T-cell (primary cell): ENCODE data around the gene DEFB131B. TPM values are rescaled to one million over a fixed set of nuclear protein-coding genes. Genes with fewer than 3 reads are reported as not detected.
A peak's percentile ranks its signal among the peaks of the same experiment; 100 is the strongest.

Source experiments
- ATAC-seq, 4 experiments: fragments of 200-7000 bp in 3 of 4; fragments of 150-1000 bp in 1 of 4; cut with Tn5 transposase; replicated peaks in 1 of 4; 1 replicate in 3 of 4; 2 replicates in 1 of 4; pipeline ENCODE4 v1.10.0; 2021; ENCODE audit warnings: moderate library complexity in 3 of 4, mild to moderate bottlenecking in 2 of 4, moderate number of reproducible peaks in 1 of 4
- CTCF ChIA-PET, 2 donors: fragments of 300-600 bp; sonication (Branson Sonifier 250); formaldehyde crosslinking; loops; one replicate each; lab custom pipeline; 2022; ENCODE audit warnings: antibody characterized with exemption in 2 of 2; lab: Charles Lee
- POLR2A ChIA-PET, 2 donors: fragments of 300-600 bp; sonication (Branson Sonifier 250); formaldehyde crosslinking; loops; one replicate each; lab custom pipeline; 2022; ENCODE audit warnings: antibody characterized with exemption in 2 of 2; lab: Charles Lee
- DNase-seq, 35 experiments: peaks; one replicate each; pipeline versions ENCODE4 v3.0.0 to v3.0.0-alpha.2; 2013 to 2023
- H3K27ac ChIP-seq: one replicate; pipeline ENCODE4 v1.5.1; 2013; ENCODE audit warnings: low read length
- H3K27me3 ChIP-seq, 2 experiments: replicated peaks in 1 of 2; 1 replicate in 1 of 2; 2 replicates in 1 of 2; pipeline versions ENCODE4 v1.6.1 to v1.7.0; 2013; ENCODE audit warnings: low read length in 1 of 2, mixed read lengths in 1 of 2; ENCODE audit not compliant: control insufficient read depth in 2 of 2, insufficient read depth in 2 of 2; ENCODE audit errors: extremely low read depth in 1 of 2
- H3K36me3 ChIP-seq, 2 donors: 1 replicate in 1 of 2; 2 replicates in 1 of 2; pipeline versions ENCODE4 v1.6.1 to v1.7.0; 2013; ENCODE audit warnings: low read length in 1 of 2; ENCODE audit not compliant: control insufficient read depth in 2 of 2, insufficient read depth in 1 of 2; ENCODE audit errors: extremely low read depth in 1 of 2
- H3K4me1 ChIP-seq, 2 experiments: 1 replicate in 1 of 2; 2 replicates in 1 of 2; pipeline versions ENCODE4 v1.6.1 to v1.7.0; 2013; ENCODE audit warnings: low read length in 2 of 2, mixed read lengths in 1 of 2; ENCODE audit not compliant: insufficient read depth in 2 of 2, control insufficient read depth in 1 of 2; ENCODE audit errors: extremely low read depth in 1 of 2
- H3K4me3 ChIP-seq, 2 donors: 1 replicate in 1 of 2; 2 replicates in 1 of 2; pipeline versions ENCODE4 v1.5.1 to v1.7.0; 2013; ENCODE audit warnings: mild to moderate bottlenecking in 2 of 2, low read length in 1 of 2, moderate library complexity in 1 of 2; ENCODE audit not compliant: control insufficient read depth in 1 of 2; ENCODE audit errors: extremely low read depth in 1 of 2
- H3K9me3 ChIP-seq: 2 replicates; pipeline ENCODE4 v1.7.0; 2013
- H3K27ac Mint-ChIP-seq, 2 donors: one replicate each; pipeline ENCODE4 v1.8.0; 2020 to 2021; ENCODE audit warnings: mild to moderate bottlenecking in 2 of 2, mixed read lengths in 2 of 2
- H3K27me3 Mint-ChIP-seq, 2 donors: one replicate each; pipeline ENCODE4 v1.8.0; 2021 to 2022; ENCODE audit warnings: mixed read lengths in 2 of 2
- H3K36me3 Mint-ChIP-seq: one replicate; pipeline ENCODE4 v1.8.0; 2021; ENCODE audit warnings: mixed read lengths
- H3K4me1 Mint-ChIP-seq, 3 donors: one replicate each; pipeline ENCODE4 v1.8.0; 2020 to 2022; ENCODE audit warnings: mixed read lengths in 3 of 3, mild to moderate bottlenecking in 1 of 3
- H3K4me3 Mint-ChIP-seq, 3 donors: one replicate each; pipeline ENCODE4 v1.8.0; 2020 to 2022; ENCODE audit warnings: mild to moderate bottlenecking in 3 of 3, mixed read lengths in 3 of 3, moderate library complexity in 3 of 3
- H3K9me3 Mint-ChIP-seq, 3 donors: one replicate each; pipeline ENCODE4 v1.8.0; 2020 to 2022; ENCODE audit warnings: mixed read lengths in 3 of 3
- WGBS: methylation state at CpG from one replicate; pipeline ENCODE4 v1.1.5; 2013; ENCODE audit warnings: missing lambda C conversion rate; ENCODE audit not compliant: insufficient coverage; 5-methylcytosine and 5-hydroxymethylcytosine counted together
- total RNA-seq, 35 experiments: library from RNA in 6 of 35; stranded (reverse) in 6 of 35; fragments of 120-200 nt in 1 of 35; gene quantifications; one replicate each; pipeline versions ENCODE4 v1.2.1 to v1.2.4 and lab custom pipeline; 2013 to 2026

Gene DEFB131B
- total RNA-seq, 5 donors from 2014 or later (not counting 1 experiment from before 2014, with no cell fraction given): not detected

- Histone ChIP-seq H3K36me3 (peaks cover 6 to 44% of the 10 kb centered on the region in 2 donors), H3K9me3 (no peaks in the 10 kb centered on the region), H3K4me3 (no peak overlapping the region), H3K27ac (no peak overlapping the region), H3K4me1 (no peaks in the 10 kb centered on the region), H3K27me3 (no peaks in the 10 kb centered on the region)
- H3K4me1 Mint-ChIP-seq: no peaks in the 10 kb centered on the region
- no peak for DNase-seq
- POLR2A ChIA-PET: no interaction called here
- H3K27ac Mint-ChIP-seq: no peak overlapping the region
- H3K27me3 Mint-ChIP-seq: no peaks in the 10 kb centered on the region
- 98% methylated on average over 4 of the region's 9 CpGs for WGBS
- H3K4me3 Mint-ChIP-seq: no peak overlapping the region
- H3K9me3 Mint-ChIP-seq: no peaks in the 10 kb centered on the region
- CTCF ChIA-PET: no interaction called here
- no peak for ATAC-seq
- peaks cover 45% of the 10 kb centered on the region for H3K36me3 Mint-ChIP-seq
Observed at GRCh38 chr11:71917646-71918140, 39.4 kb downstream of the DEFB131B start.

DNA sequence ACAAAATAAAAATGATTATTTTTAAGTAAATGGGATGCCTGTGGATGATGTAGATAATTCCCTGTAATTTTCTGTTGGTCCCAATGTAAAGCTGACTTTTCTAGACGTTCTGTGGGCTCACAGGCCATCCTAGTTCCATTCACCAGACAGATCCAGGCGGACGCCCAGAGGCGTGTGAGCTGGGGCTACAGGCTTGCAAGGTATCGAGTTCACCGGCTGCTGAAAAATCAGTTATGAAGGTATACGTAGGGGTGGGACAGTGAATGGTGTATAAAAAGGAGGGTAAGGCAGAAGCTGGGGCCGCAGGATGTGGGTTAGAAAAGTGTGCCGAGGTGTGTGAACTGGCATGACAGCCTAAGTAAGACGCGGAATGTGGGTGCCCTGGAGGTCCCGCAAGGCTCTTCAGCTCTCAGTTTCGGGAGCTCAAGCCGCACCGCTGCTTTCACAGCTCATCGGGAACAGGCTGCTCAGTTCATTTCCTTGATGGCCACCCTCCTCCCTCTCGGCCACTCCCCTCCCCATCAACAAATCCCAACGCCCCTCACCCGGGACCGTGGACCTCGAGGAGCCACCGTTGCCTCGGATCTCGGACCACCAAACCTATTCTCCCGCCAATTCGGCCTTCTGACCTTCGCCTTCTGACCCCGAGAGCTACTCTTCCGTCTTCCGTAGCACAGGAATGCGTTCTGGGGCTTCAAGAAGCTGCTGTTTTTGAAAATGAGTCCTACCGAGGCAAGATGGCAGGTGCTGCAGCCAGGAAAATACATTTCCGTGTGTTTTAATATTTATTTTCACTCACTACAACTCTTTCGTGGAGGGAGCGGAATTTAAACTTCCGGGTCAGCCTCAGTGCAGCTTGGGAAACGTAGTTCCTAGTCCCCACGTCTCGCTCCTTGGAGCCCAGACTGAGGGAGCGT, 49.8 kb downstream of the DEFB131B start, which contains the start of gene XNDC1N:
Gene XNDC1N, minus strand, starts transcription at position 775 of the 917 bp plus-strand sequence. CDS start 5,241 bp downstream, outside the sequence.
- ChIA-PET POLR2A (interaction anchor here (0.6 to 1.4 kb wide), 3 partner anchors 25 to 112 kb away, joined by 3 to 6 read pairs (median 4); no protein-coding TSS in a partner anchor), CTCF (interaction anchor here in 1 of 2 donors (0.7 to 2.0 kb wide), 4 partner anchors 50 to 378 kb away, joined by 3 to 7 read pairs (median 3); no protein-coding TSS in a partner anchor)
- no peaks in the 10 kb centered on the region for H3K9me3 ChIP-seq
- no peaks in the 10 kb centered on the region for H3K27me3 ChIP-seq
- peaks cover 16 to 23% of the 10 kb centered on the region in 2 experiments for H3K4me1 ChIP-seq
- peaks cover 4% of the 10 kb centered on the region for H3K36me3 Mint-ChIP-seq
- peak within 1 kb of the TSS; percentile 90 to 99 for H3K4me3 ChIP-seq
- WGBS: 0% methylated on average over 28 of the region's 40 CpGs
- H3K27ac ChIP-seq: peak within 1 kb of the TSS; percentile 91
- peak in 32 of 35 experiments; percentile 42 to 89 (median 82) for DNase-seq
- H3K9me3 Mint-ChIP-seq: no peaks in the 10 kb centered on the region
- H3K4me1 Mint-ChIP-seq: peaks cover 53 to 61% (median 55%) of the 10 kb centered on the region in 3 donors
- no peaks in the 10 kb centered on the region for H3K27me3 Mint-ChIP-seq
- peak within 1 kb of the TSS; percentile 94 to 100 (median 98) for H3K4me3 Mint-ChIP-seq
- peak within 1 kb of the TSS; percentile 99 for H3K27ac Mint-ChIP-seq
- peaks cover 0 to 11% of the 10 kb centered on the region in 2 donors for H3K36me3 ChIP-seq
- ATAC-seq: peak; percentile 86 to 89 (median 87)

GRCh38 chr11:71928737-71929443, 50.6 kb downstream of the DEFB131B start, which contains the start of gene RNF121:
Gene RNF121, plus strand, starts transcription at chr11:71929046. Its CDS starts 16 bp downstream, at chr11:71929062.
- Mint-ChIP-seq H3K4me3 (peak within 1 kb of the TSS; percentile 94 to 100 (median 98)), H3K36me3 (peaks cover 4% of the 10 kb centered on the region), H3K4me1 (peaks cover 57 to 65% (median 60%) of the 10 kb centered on the region in 3 donors), H3K9me3 (no peaks in the 10 kb centered on the region), H3K27ac (peak within 1 kb of the TSS; percentile 99), H3K27me3 (no peaks in the 10 kb centered on the region)
- Histone ChIP-seq H3K27me3 (no peaks in the 10 kb centered on the region), H3K4me3 (peak within 1 kb of the TSS; percentile 90 to 99), H3K4me1 (peaks cover 16 to 23% of the 10 kb centered on the region in 2 experiments), H3K27ac (peak within 1 kb of the TSS; percentile 91), H3K36me3 (peaks cover 0 to 10% of the 10 kb centered on the region in 2 donors), H3K9me3 (no peaks in the 10 kb centered on the region)
- peak; percentile 92 to 99 (median 98) for DNase-seq
- CTCF ChIA-PET: interaction anchor here in 1 of 2 donors (1.1 to 2.0 kb wide), 2 partner anchors 49 to 129 kb away, joined by 3 to 7 read pairs; no protein-coding TSS in a partner anchor
- peak; percentile 93 to 95 (median 95) for ATAC-seq
- 0% methylated on average over 23 of the region's 32 CpGs for WGBS
- POLR2A ChIA-PET: interaction anchor here in 1 of 2 donors (0.6 to 0.7 kb wide), 3 partner anchors 24 to 262 kb away, joined by 3 to 4 read pairs (median 3); no protein-coding TSS in a partner anchor

DNA sequence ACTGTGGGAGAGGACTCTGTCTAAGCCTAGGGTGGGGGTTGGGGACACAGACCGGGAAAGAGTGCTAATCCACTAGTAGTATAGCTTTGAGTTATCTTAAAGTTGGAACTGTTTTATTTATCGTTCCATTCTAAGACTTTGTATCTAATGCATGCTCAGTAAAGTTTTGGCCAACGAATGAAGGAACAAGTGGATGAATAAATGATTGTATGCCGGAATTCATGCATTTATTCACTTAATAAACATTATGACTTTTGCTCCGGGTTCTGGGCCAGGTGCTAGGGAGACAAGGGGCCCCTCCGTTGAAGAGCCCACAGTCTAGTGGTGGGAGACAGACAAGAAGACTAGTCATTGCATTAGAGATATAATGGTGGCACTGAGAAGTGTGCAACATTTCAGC, 51.2 kb downstream of the DEFB131B start:
- DNase-seq (no peak), ATAC-seq (no peak)
- peaks cover 0 to 10% of the 10 kb centered on the region in 2 donors for H3K36me3 ChIP-seq
- Mint-ChIP-seq H3K9me3 (no peaks in the 10 kb centered on the region), H3K4me3 (peak overlapping the region; percentile 94 to 100 (median 98)), H3K4me1 (peaks cover 64 to 71% (median 66%) of the 10 kb centered on the region in 3 donors), H3K27ac (peak overlapping the region; percentile 99), H3K27me3 (no peaks in the 10 kb centered on the region), H3K36me3 (peaks cover 4% of the 10 kb centered on the region)
- H3K4me1 ChIP-seq: peaks cover 16 to 23% of the 10 kb centered on the region in 2 experiments
- peak overlapping the region; percentile 90 to 99 for H3K4me3 ChIP-seq
- POLR2A ChIA-PET: interaction anchor here in 1 of 2 donors (0.7 kb wide), 1 partner anchor 261 kb away, joined by 3 read pairs; no protein-coding TSS in a partner anchor
- 0% methylated on average over 1 of the region's 6 CpGs for whole genome bisulfite sequencing
- CTCF ChIA-PET: interaction anchor here in 1 of 2 donors (1.1 kb wide), 1 partner anchor 49 kb away, joined by 3 read pairs; no protein-coding TSS in a partner anchor
- no peaks in the 10 kb centered on the region for H3K27me3 ChIP-seq
- no peak overlapping the region for H3K27ac ChIP-seq
- no peaks in the 10 kb centered on the region for H3K9me3 ChIP-seq

DNA sequence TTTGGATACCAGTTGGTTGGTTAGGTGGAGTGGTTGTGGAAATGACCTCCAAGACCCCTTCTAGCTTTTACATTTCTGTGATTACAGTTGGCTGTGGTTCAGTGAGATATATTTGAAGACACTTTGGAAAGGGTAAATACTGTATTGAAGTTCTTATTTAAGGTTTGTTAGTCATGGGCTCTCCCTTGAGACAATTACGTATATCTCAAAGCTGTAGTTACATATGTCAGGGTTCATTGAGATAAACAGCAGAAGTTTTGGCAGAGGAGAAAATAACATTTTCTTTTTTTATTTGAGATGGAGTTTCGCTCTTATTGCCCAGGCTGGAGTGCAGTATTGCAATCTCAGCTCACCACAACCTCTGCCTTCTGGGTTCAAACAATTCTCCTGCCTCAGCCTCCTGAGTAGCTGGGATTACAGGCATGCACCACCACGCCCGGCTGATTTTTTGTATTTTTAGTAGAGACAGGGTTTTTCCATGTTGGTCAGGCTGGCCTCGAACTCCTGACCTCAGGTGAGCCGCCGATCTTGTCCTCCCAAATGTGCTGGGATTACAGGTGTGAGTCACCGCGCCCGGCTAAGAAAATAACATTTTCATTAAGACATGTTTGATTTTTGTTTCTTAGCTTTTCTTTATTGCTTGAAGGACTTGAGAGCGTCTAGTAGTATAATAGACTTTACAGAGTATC, 52.4 kb downstream of the DEFB131B start:
- Mint-ChIP-seq H3K9me3 (no peaks in the 10 kb centered on the region), H3K36me3 (peaks cover 3% of the 10 kb centered on the region), H3K4me1 (peaks cover 65 to 73% (median 67%) of the 10 kb centered on the region in 3 donors), H3K27me3 (no peaks in the 10 kb centered on the region), H3K27ac (no peak overlapping the region), H3K4me3 (peak overlapping the region; percentile 94 to 100 (median 98))
- Histone ChIP-seq H3K9me3 (no peaks in the 10 kb centered on the region), H3K27me3 (no peaks in the 10 kb centered on the region), H3K27ac (no peak overlapping the region), H3K4me3 (no peak overlapping the region), H3K4me1 (peaks cover 16 to 23% of the 10 kb centered on the region in 2 experiments), H3K36me3 (peaks cover 0 to 2% of the 10 kb centered on the region in 2 donors)
- POLR2A ChIA-PET: no interaction called here
- CTCF ChIA-PET: interaction anchor here in 1 of 2 donors (0.6 kb wide), 2 partner anchors 126 to 157 kb away, joined by 3 to 6 read pairs; no protein-coding TSS in a partner anchor
- ATAC-seq (no peak), DNase-seq (no peak)
- WGBS: 20% methylated on average over 1 of the region's 11 CpGs
